ENCODE measurements around the gene CACNA2D2. TPM values are rescaled to one million over a fixed set of nuclear protein-coding genes. Genes with fewer than 3 reads are reported as not detected.
A peak's percentile ranks its signal among the peaks of the same experiment; 100 is the strongest.

Gene CACNA2D2
- total and polyA plus RNA-seq, 2 of the 13 experiments (the other 11 are each of a cell fraction or from before 2014, with no cell fraction given) = not detected

GRCh38 chr3:50337175-50337861 is 166.1 kb downstream of the CACNA2D2 start (continued):
- TF ChIP-seq ZNF609 (CRISPR knock-in tag; IDR thresholded peaks at IDR 0.05; ENCODE audit: borderline replicate concordance) (peak; percentile 12; the same call in 1 of the 2 replicates), MIXL1 (CRISPR knock-in tag; IDR thresholded peaks at IDR 0.05) (no peak), KIAA2018 (CRISPR knock-in tag; IDR thresholded peaks at IDR 0.05; ENCODE audit: borderline replicate concordance) (0 out of 2 replicates have a peak, but pooled peaks have one; percentile 89), ZSCAN5A (CRISPR knock-in tag; IDR thresholded peaks at IDR 0.05; ENCODE audit: borderline replicate concordance) (no peak; the same call in 1 of the 2 replicates), ZNF441 (CRISPR knock-in tag; IDR thresholded peaks at IDR 0.05; ENCODE audit: borderline replicate concordance) (peak; percentile 26; the same call in 1 of the 2 replicates), YEATS4 (CRISPR knock-in tag; IDR thresholded peaks at IDR 0.05; ENCODE audit: borderline replicate concordance) (peak; percentile 97), ZNF674 (CRISPR knock-in tag; IDR thresholded peaks at IDR 0.05; ENCODE audit: low read depth) (peak; percentile 77; the same call in 1 of the 2 replicates), CHD2 (IDR thresholded peaks at IDR 0.05; ENCODE audit: low read depth, low read length) (no peak; the same call in 1 of the 2 replicates), ZBTB14 (CRISPR knock-in tag; IDR thresholded peaks at IDR 0.05) (peak; percentile 91), ZNF607 (CRISPR knock-in tag; IDR thresholded peaks at IDR 0.05; ENCODE audit: borderline replicate concordance) (peak; percentile 78), GTF2F1 (IDR thresholded peaks at IDR 0.05; ENCODE audit: low read length) (no peak), GATAD1 (CRISPR knock-in tag; IDR thresholded peaks at IDR 0.05) (peak; percentile 86), MAFG (CRISPR knock-in tag; IDR thresholded peaks at IDR 0.05) (no peak)

All from HepG2 (cell line).